GM08714 (cell line): ENCODE data around the gene TNS1.

ENCODE experiments used
- H3K4me3 ChIP-seq: fragments of 200-500 bp; sonication (Bioruptor generic); 2 replicates; pipeline ENCODE4 v1.5.1; 2014; ENCODE audit warnings: mild to moderate bottlenecking, low read length, inconsistent platforms
- ZNF274 ChIP-seq: IDR thresholded peaks from 2 replicates; pipeline ENCODE4 v1.6.1; 2012; ENCODE audit warnings: mild to moderate bottlenecking, low read depth, low read length

The TNS1 gene

DNA sequence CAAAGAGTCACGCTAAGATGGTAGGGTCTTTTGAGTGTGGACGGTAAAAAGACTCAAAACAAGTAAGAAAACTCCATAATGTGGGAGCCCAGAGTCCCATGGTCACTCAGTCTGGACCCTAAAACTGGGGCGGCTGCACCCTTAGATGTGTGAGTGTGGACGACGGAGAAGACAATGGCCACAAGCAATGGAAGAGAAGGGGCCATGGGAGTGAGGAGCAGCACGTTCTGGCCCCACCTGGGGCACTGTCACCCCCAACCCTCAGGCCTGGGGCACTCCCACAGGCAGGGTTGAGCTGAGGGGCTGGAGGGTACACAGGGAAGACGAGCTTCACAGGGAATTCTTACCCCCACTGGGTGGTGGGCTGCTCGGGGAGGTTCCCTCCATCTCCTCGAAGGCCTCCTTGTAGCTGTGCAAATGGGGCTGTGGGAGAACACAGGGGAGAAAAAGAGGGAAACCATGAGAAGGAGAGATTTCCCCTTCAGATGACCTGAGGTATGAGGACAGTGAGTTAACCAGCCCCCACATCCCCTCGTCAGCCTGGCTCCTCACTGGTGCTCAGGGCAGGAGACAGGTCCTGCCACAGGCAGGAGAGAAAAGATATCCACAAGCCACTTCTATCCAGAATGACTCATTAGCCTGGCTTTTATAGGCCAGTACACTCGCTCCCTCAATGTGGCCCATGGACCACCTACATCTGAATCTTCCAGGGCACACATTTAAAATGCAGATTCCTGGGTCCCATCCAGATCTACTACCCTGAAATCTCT is 167.9 kb downstream of the TNS1 start:
- H3K4me3 ChIP-seq = no peak overlapping the region
- no peak for TF ChIP-seq ZNF274

GRCh38 chr2:217834057-217834620 is 168.7 kb downstream of the TNS1 start:
- no peak for TF ChIP-seq ZNF274
- H3K4me3 ChIP-seq = no peak overlapping the region

GRCh38 chr2:217833439-217833838 is 169.4 kb downstream of the TNS1 start:
- no peak overlapping the region for H3K4me3 ChIP-seq
- no peak for TF ChIP-seq ZNF274

GRCh38 chr2:217832987-217833386 is 169.8 kb downstream of the TNS1 start:
- no peak overlapping the region for H3K4me3 ChIP-seq
- TF ChIP-seq ZNF274 = no peak

GRCh38 chr2:217832115-217832514 is 170.7 kb downstream of the TNS1 start:
- no peak overlapping the region for H3K4me3 ChIP-seq
- no peak for TF ChIP-seq ZNF274

GRCh38 chr2:217831306-217831705 is 171.5 kb downstream of the TNS1 start:
- TF ChIP-seq ZNF274 = no peak
- no peak overlapping the region for H3K4me3 ChIP-seq

GRCh38 chr2:217830807-217831206 is 172.0 kb downstream of the TNS1 start:
- no peak overlapping the region for H3K4me3 ChIP-seq
- TF ChIP-seq ZNF274 = no peak

DNA sequence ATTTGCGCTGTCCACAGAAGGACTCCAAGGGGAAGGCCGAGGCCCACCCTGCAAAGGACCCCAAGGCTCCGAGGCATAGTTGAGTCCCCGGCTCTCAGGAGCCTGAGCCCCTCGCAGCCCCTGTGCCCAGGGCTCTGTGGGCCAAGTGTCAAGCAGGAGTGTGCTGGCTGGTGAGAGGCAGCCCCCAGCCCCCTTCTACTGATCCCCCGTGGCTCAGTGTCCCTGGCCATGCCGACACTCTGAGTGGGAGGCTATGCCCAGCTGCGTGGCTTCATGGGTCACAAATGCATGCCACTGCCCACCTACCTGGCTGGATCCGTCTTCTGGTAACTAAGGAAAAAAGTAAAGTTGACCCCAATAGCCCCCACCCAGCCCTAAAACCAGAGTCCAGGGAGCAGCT is 172.7 kb downstream of the TNS1 start:
- TF ChIP-seq ZNF274 = no peak
- no peak overlapping the region for H3K4me3 ChIP-seq

DNA sequence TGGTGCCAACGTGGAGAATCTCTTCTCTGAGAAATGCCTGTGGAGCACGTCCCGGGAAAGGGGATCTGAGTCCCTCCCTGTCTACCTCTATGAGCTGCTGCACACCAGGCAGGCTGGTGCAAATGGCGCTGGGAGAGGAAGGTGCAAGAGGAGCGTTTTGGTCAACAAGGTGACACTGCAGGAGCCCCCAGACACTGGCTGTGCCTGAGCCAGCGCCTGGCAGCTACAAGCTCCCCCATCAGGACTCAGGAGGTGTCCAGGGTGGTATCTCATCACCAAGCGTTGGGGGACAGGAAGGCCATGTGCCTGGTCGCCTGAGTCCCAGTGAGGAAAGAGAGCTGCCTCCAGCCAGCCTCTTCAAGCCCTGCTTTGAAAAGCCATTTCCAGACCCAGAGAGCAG is 173.4 kb downstream of the TNS1 start:
- no peak overlapping the region for H3K4me3 ChIP-seq
- TF ChIP-seq ZNF274 = no peak

DNA sequence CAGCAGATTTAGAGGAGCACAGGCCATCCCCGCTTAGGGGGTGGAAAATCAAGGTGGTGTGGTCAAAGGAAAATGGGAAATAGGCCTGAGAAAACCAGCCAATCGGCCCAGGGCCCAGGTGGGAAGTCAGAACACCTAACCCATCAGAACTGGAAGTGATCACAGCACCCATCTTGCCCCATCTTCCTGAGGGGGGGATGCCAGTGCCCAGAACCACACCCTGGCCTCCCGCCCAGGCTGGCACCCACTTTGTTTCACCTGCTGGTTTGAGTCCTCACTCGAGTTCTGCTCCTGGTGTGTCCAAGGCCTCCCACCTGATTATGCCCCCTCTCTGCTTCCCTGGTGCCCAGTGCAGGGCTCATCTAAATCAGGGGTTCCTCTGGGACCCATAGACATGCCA is 174.5 kb downstream of the TNS1 start:
- no peak overlapping the region for H3K4me3 ChIP-seq
- TF ChIP-seq ZNF274 = no peak

DNA sequence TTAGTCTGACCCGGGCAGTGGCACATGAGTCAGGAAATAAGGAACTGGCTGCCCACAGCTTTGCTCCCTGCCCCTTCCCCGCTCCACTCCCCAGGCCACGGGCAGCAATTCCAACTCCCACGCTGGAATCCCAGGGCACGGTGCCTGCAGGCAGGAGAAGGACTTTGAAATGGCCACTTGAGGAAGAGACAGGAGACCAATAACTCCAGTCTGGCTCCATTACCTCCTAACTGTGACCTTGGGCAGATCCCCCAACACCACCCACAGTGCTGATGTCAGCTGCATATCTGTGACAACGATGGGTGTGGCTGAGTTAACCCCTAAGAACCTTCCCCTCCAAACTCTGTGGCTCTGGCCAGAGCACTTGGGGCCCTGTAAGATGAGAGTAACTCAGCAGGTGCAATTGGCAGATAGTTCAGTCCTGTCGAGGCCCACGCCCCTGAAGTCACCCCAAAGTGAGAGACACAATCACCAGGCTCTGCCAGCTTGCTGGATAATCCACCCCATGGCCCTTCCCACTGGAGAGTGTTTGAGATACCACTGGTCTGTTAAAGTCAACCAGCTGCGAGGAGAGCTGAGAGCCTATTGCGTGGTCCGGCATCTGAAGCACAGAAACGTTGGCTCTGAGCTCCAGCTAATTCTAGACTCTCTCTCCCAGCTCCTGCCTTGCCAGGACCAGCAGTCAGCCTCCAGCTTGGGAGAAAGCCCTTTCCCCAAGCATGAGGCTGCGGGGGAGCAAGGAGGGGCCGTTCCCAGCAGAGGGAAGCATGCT is 175.2 kb downstream of the TNS1 start:
- H3K4me3 ChIP-seq = no peak overlapping the region
- TF ChIP-seq ZNF274 = no peak

DNA sequence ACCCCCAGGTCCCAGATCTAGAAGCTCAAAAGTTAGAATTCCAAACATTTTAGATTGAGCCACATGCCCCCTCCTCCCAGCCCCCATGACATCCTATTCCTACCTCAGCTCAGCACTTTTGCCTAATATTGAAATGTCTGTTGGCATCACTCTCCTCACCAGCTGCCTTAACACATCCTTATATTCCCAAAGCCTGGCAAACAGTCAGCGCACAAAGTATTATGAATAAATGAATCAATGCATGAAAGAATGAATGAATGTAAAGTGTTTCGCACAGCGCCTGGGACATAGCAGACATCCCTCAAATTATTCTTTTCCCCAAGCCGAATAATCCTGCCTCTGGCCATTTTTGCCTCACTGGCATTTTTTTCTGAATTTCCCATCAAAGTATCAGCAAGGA is 175.8 kb downstream of the TNS1 start:
- no peak for TF ChIP-seq ZNF274
- H3K4me3 ChIP-seq = no peak overlapping the region

- no peak overlapping the region for H3K4me3 ChIP-seq
- TF ChIP-seq ZNF274 = no peak
Observed at GRCh38 chr2:217826520-217826919, 176.3 kb downstream of the TNS1 start.

DNA sequence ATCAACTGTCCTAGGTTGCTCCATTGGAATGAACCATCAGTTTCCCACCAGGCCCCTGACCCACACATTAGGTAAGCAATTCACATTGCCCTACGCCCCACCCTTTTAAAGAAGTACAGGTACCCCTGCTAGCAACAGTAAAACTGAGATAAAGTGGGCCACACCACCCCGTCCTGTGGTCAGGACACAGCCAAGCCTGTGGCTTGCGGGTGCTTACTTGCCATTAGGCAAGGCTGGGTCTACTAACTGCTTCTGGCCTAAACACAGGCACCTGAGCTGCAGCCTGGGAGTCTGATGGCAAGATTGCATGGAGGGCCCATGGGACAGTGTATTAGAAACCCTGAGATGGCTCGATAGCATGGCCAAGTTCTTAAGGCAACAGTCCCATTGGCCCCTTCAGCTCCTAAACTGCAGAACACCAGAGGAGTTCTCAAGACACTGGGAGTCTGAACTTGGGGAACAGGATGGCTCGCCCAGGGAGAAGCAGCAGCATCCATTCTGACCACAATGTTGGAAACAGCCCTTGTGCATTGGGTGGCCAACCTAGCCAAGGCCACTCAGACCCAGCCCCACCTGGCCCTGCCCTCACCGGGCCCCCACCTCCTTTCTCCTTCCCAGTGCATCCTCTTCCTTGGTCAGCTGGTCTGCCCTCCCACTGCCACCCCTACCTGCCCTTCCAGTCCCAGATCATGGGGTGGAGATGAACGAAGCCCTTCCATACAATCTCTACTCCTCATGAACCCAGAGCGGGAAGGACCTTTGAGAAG is 177.1 kb downstream of the TNS1 start:
- TF ChIP-seq ZNF274 = no peak
- no peak overlapping the region for H3K4me3 ChIP-seq
